ENCODE measurements around the gene MAP3K12.
"Not testable (repeated sequence)": the region's sequence is repeated elsewhere in the genome, so short reads cannot be mapped to it uniquely, and the experiment has no call there.

MAP3K12 gene

DNA sequence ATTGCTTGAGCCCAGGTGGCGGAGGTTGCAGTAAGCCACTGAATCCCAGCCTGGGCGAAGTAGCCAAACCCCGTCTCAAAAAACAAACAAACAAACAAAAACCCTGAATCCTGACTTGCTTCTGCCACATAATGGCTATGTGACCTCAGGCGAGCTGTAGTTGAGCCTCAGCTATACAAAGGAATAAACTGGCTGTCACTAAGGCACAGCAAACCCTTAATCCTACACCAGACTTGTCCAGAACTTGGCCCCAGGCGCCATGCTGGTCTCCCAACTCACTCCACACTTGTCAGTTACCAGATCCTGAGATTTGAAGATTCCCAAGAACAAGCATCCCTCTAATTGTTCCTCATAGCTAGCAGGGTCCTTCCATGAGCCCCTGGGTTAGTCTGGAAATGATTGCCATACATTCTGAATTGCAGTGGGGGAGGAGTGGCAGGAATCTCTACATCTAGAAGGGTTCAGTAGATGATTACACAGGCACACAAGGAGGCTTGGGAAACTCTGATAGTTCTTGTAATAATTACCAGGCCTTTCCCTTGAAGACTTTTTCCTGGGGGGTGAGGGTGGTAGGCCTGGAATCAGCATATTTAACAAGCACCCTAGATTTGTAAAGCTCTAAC, 9.9 kb downstream of the MAP3K12 start:
- DNase-seq = no peak

DNA sequence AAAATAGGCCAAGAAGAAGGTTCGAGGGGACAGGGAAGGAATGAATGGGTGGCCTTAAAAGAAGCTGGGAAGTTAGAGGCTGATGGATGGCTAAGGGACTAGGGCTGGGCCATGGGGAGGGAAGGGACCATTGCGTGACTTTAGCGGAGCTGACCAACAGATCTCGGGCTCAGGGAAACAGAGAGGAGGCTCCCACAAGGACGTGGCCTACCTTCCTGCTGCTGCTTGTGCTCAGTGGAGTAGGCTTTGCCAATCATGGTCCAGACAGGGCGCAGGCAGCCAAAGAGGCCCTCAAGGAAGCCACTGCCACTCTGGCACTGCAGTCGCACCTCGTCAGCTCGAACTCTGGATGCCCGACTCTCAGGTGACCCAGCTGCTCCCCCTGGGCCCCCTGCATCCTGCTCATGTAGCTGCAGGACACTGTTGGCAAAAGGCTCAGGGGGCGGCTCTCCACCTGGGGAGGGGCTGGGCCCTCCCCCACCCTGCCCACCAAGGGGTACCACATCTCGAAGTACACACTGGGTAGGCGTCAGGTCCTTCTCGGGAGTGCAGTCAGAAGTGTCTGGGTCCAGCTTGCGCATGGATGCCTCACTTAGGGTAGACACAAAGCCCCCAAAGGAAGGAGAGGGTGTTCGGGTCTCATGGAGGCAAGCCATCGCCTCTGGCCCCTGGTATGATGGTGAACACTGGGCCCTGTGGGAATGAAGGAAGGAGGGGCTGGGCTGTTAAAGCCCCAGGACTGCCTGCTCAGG, 12.3 kb downstream of the MAP3K12 start:
- no peak for DNase-seq

DNA sequence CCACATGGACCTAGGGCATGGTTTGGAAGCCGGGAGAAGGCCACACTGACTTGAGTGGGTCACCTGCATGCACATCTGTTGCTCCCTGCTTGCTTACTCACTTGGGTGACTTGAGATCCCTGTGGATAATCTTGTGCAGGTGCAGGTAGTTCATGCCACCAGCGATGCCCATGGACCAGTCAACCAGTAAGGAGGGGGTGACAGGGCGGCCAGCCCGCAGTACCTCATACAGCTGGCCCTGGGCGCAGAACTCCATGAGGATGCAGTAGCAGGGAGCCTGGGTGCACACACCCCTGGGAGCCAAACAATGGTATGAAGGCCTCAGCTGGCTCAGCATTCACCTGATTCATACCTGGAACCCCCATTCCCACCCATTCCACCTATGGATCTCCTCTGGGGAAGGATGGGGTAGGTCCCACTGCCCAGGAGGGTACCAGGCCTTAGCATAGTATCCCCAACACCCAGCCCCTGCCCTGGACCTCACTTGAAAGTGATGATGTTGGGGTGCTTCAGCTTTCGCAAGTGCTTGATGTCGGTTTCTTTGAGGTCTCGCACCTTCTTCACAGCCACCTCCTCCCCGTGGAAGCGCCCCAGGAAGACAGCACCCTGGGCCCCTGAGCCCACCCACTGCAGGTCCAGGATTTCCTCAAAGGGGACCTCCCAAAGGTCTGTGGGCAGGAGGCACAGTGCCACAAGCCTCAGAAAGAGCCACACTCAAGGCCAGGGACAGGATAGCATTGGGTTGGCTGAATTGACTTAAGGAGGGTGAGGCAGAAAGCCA, 13.1 kb downstream of the MAP3K12 start:
- no peak for DNase-seq

DNA sequence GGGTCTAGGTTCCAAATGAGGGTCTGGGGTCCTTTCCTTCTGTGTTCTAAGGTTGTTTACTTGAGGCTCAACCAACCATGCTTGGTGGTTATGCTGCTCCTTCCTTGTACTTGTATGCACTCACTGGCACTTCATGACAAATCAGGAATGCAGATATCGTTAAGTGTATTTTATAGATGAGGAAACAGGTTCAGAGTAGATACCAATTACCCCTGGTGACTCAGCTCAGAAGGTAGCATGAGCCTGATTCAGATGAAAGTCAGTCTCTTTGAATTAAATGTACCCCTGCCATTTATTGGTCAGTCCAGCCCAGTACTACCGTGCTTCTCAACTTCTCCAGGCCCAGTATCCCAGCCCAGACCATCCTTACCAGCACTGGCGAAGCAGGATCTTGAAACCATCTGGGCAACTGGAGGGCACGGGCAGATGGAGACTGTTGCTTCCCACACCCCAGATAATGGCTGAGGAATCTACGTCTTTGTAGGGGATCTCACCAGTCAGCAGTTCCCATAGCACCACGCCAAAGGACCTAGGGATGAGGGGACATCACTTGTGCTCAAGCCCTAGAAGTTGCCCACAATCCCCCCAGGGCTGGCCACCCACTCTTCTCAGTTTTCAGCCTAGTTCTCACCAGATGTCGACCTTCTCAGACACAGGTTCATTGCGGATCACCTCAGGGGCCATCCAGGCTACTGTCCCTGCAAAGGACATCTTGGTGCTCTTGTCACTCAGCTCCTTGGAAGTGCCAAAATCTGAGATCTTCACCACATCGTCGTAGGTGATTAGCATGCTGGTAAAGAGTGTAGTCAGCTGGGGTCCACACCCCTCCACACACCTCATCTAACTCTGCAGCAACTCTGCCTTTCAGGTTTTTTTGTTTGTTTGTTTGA, 14.3 kb downstream of the MAP3K12 start:
- DNase-seq = no peak

DNA sequence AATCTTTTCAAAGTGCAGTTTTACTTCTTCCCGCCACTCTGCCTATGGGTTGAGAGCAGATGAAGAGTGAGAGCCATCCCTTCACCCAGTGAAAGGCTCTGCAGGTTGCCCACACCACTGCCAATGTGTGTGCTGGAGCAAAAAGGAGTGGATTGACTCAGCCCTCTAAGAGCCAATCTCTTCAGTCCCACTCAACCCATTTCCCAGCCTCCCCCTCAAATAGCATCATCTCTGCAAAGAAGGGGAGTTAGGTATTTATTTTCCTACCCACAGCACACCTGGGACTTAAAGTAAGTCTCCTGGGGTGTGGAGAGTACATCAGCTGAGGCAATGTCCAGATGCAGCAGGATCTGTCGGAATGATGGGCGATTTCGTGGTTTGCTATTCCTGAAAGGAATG, 15.3 kb downstream of the MAP3K12 start:
- no peak for DNase-seq

DNA sequence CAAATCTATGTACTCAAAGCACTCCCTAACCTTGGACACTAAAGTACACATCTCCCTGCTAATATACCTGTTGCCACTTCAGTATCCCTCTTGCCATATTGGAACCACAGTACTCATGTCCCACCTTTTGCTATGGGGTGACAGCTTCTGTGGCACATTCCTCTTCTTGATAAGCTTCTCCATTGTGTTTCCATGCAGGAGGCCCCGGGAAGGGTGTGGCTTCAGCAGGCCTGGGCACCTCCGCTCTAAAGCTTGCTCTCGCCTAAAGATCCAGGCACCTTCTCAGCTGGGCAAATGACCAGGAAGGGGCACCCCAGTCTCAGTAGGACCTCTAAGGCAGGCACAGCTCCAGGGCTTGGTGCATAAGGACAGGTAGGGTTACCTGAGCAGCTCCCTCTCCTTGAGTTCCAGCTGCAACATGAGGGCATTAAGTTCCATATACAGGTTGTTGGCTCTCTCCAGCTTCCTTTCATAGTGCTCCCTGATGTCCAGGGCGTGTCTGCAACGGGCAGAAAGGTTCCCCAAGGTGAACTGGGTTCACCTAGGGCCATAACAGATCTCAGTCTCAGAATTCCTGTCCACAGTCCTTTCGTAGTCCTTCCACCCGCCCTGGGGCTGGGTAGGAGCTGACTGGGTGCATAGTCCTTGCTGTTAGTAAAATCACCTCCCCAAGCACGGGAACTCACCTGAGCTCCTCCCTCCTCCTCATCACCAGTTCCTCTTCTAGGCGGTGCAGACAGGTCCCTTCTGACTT, 15.9 kb downstream of the MAP3K12 start:
- no peak for DNase-seq

DNA sequence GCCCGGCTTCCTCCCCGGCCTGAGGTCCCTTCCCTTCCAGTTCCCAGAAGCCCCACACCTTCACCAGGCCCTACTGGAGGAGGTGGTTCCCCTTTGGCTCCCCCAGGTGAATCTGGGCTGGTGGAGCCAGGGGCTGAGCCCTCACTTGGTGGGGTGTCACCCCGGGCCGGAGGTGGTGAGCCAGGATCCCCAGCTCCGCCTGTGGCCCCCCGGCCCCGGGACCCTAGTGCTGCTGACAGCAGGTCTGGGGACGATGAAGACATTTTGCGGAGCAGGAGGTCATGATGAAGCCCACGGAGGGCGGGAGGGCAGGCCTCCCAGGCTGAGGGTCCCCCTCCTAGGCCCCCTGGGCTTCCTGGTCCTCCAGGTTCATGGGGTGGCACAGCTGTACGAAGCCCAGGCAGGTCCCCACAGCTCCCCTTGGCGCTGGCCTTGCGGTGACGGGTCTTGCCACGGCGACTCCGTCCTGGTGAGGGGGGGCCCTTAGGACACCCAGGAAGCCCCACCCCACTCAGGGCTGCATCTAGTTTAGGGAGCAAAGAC, 16.6 kb downstream of the MAP3K12 start:
- DNase-seq = no peak

DNA sequence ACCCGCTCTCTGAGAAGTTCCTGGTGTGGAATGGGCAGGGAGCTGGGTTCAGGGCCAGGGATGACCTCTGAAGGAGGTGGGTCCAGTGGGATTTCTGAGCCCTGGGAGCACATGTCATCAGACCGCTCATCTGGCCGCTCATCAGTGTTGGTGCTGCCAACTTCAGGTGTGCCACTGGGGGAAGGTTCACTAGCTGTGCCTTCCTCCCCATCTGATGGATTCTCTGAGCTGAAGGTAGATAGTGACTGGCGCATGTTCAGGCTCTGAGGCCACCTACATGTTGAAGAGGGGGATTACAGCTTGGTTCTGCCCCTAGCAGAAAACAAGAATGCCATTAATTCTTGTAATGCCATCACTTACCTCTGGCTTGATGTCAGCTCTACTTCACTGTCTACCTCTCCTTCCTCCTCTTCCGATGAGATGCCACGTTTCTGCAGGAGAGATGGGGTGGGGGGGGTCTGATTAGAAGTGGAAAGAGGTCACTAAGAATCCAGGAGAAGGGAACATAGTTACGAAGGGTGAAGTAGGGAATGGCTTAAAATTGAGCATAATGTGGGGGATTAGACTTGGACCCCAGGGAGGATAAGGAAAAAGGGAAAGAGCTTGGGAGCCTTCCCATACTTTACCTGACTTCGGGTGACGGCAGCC, 17.2 kb downstream of the MAP3K12 start:
- DNase-seq = no peak

DNA sequence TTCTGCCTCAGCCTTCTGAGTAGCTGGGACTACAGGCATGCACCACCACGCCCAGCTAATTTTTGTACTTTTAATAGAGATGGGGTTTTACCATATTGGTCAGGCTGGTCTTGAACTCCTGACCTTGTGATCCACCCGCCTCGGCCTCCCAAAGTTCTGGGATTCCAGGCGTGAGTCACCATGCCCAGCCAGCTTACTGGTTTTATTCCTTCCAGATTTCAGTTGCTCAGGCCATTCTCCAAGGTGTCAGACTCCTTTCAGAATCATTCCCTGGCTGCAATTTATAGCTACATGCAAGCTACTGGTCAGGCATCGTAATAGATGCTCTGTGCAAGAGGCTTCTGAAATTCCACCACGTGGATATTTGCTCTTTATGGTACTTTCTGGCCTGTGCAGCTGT, 17.8 kb downstream of the MAP3K12 start:
- DNase-seq = not testable (repeated sequence)

DNA sequence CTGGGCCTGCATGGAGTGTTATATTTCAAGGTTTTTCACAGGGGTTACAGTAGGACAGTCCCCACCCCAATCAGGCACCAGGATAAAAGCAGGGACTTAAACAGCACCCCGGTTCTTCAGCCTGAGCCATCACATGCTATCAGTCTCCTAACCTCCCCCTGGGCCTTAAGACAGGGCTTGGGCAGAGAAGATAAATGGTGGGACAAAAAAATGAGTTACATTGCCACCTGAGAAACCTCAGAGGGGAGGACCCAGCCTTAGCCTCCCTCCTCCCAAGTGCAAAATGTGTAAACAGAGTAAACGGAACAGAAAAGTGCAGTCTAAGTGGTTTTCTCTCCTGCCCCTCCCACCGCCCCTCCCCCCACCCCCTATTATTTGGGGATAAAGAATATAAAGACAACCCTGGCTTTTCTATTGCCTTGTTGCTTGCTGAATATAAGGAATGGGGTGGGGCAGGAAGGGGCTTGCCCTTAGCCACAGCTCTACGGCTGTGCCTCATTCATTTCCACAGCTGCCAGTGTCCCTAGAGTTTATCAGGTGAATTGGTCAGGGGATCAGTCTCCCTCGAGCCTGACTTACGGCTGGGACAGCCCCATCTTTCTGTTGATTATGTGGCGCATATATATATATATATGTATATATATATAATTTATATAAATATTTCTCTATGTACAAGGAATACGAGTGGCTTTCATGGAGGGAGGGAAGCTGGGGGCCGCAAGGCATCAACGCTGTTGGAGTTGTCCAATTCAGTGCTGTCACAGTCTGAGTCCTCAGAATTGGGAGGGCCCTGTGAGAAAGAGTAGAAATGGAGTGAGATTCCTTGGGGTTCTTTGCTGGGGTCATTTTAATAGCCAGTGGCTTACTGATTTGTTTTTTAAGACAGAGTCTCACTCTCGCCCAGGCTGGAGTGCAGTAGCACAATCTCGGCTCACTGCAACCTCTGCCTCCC, 18.5 kb downstream of the MAP3K12 start:
- no peak for DNase-seq

DNA sequence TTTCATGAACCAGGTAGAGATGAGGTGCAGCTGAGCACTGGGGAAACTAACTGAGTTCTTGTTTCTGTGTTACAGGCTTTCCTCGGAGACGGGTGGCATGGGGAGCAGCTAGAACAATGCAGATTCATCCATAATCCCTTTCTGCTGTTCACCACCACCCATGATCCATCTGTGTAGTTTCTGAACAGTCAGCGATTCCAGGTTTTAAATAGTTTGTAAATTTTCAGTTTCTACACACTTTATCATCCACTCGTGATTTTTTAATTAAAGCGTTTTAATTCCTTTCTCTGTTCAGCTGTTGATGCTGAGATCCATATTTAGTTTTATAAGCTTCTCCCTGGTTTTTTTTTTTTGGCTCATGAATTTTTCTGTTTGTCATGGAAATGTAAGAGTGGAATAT, 19.9 kb downstream of the MAP3K12 start:
- no peak for DNase-seq

DNA sequence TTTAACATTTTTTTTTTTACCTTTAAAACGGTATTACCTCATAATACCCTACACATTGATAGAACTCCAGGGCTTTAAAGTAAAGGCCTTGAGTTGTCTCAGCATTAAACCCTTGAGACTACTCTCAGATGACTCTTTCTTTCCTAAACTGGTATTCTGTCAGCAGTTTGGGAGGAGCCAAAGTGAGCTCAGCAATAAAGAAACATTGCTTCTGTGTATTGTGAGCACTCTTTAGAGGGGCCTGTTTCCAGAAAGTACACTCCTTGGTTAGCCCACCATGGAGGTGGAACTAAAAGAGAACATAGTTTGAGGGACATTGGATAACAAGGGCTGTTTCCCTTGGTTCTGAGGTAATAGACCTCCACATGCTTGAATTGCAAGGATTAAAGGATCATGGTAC, 20.4 kb downstream of the MAP3K12 start:
- no peak for DNase-seq

DNA sequence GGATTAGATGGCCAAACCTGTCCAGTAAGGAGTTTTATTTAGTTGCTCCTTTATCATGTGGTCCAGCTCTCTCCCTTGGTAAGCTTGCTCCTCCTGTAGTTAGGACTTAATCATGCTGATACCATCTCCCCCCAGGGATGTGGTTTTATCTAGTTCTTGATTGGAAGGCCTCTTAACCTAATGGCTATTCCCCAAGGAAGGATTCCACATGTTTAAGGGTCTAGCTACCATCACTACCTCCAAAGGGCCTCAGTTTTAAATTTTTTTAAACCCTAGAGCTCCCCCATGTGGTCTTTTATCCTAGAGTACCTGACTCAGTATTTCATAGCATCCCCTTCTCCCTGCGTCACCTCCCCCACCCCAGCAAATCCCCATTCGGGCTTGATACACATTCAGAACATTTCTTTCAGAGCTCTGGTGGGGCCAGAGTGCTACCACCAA, 22.5 kb downstream of the MAP3K12 start:
- no peak for DNase-seq

DNA sequence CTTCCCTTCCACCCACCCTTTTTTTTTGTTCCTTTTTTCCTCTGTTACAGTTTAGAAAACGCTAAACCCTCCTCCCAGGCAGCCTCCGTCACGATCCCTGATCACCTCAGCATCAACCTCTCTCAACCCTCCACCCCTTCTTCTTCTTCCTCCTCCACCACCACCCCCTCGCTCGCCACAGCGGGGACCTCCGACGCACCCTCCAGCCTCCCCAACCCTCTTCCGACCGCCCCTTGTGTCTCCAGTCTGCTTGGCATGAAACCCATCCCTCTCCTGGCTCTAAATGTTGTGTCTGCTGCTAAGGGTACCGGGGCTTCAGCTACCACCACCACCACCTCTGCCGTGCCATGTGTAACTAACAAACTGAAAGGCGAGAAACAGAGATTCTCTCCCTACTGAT, 24.4 kb downstream of the MAP3K12 start:
- DNase-seq = no peak

DNA sequence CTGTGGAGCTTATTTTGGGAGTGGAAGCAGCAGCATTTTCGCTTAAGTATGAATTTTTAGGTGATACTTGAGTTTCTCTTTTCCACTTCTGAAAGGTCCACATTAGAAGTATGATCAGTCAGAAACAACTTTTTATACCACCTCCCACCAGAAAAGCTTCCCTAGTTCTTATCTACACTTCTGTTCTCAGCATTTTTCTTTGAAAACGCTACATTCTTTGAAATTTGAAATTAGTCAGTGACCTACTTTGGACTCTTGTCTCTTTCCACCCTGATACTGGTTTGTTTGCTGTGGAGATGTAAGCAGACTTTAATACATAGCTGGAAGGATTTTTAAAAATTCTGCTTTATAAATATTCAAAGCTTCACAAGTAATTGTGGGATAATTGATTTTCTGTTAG, 25.2 kb downstream of the MAP3K12 start:
- DNase-seq = no peak

DNA sequence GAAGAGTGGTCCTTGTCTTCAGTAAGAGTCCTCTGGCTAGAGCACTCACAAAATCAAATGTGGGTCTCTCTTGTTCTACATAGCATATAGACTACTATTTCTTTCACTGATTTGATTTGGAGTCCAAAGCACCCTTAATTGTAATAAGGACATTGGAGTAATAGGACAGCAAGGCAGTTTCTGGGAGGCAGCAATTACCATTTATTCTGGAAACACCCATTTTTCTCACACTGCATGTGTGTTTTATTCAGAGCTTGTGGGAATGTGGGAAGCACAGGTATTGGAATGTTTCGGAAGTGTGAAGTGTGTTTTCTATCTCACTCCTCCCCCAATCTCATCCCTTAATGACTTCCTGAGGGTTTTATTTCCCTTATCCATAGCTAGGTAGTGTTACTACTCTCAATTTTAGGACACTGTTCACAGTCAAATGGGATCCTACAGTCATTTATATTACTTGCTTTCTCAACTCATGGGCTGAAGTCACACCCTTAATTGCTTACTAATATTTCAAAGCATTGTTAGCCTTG, 27.1 kb downstream of the MAP3K12 start:
- no peak for DNase-seq

DNA sequence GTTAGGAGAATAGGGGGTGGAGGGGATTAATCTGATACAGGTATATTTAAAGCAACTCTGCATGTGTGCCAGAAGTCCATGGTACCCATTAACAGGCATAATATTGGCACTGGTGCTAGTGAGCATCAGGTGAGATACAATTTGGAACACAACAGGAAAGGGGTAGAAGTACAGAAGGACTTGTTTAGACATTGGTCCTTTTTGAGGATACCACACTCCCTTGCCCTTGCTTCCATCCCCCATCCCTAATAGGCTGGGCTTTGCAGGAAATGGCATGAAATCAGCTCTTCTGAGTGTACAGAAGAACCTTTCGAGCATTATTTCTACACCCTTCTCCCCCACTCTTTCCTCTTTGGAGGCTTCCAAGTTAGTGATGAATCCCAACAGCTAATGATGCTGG, 31.0 kb downstream of the MAP3K12 start:
- no peak for DNase-seq

DNA sequence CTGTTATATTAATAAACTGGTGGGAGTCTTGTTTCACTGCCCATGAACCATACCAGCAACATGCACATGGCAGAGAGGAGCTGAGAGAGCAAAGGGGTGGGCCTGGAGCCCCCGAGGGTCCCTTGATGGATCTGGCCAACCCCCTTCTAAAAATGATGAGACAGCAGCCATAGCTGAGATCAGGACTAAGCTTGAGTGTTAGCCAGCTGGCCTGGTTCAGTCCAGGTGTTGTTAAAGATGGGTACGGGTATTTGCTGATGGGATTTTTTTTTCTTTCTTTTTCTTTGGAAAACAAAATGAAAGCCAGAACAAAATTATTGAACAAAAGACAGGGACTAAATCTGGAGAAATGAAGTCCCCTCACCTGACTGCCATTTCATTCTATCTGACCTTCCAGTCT, 31.4 kb downstream of the MAP3K12 start:
- no peak for DNase-seq

DNA sequence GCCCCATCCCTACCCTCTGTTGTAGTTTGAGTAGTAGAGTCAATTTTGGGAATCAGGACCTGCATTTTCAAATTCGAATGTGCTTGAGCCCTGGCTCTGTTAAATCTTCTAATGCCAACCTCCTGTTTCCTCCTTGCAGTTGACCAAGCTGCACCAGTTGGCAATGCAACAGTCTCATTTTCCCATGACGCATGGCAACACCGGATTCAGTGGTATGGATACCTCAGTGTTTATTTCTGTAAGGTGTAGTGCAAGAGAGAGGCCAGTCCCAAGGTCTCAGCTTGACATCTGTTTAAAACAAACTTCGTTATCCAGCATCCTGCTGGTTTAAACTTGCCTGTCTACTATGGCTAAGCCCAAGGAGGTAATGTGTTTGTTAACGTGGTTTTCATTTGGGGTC, 32.2 kb downstream of the MAP3K12 start:
- DNase-seq = no peak

DNA sequence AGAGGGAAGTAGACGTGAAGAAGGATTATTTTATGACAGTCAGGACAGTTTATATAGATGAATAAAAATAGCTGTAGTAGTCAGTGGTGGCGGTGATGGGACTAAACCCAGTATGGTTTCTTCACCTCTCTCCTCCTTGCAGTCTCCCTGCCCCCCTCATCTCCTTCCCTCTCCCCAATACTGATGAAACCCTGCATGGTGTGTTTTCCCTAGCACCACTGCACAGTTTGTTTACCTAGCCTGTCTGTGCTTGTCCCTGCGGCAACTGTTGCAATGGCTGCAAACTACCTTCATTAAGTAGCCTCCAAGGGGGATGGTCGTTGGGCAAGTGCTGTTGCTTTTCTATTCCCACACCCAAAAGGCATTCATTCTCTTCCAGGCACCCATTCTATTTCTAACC, 32.6 kb downstream of the MAP3K12 start:
- DNase-seq = no peak
